NT2/D1 (cell line): ENCODE results near the gene B4GALNT1.

Source experiments
- SUZ12 ChIP-seq: IDR thresholded peaks from 2 replicates; pipeline ENCODE4 v1.6.1; 2011; ENCODE audit not compliant: insufficient read length, insufficient read depth; ENCODE audit errors: extremely low read depth
- YY1 ChIP-seq: IDR thresholded peaks from 2 replicates; pipeline ENCODE4 v1.6.1; 2011; ENCODE audit not compliant: insufficient read length, insufficient read depth

- TF ChIP-seq SUZ12 = no peak
- TF ChIP-seq YY1 = no peak
These were observed 39.8 kb upstream of the B4GALNT1 start for GRCh38 chr12:57672801-57673200.
